ENCODE data around the gene WDR1. TPM values are rescaled to one million over a fixed set of nuclear protein-coding genes. Genes with fewer than 3 reads are reported as not detected.

WDR1 gene
- total RNA-seq, 6 donors from 2014 or later: 135 to 307 (median 183) TPM

DNA sequence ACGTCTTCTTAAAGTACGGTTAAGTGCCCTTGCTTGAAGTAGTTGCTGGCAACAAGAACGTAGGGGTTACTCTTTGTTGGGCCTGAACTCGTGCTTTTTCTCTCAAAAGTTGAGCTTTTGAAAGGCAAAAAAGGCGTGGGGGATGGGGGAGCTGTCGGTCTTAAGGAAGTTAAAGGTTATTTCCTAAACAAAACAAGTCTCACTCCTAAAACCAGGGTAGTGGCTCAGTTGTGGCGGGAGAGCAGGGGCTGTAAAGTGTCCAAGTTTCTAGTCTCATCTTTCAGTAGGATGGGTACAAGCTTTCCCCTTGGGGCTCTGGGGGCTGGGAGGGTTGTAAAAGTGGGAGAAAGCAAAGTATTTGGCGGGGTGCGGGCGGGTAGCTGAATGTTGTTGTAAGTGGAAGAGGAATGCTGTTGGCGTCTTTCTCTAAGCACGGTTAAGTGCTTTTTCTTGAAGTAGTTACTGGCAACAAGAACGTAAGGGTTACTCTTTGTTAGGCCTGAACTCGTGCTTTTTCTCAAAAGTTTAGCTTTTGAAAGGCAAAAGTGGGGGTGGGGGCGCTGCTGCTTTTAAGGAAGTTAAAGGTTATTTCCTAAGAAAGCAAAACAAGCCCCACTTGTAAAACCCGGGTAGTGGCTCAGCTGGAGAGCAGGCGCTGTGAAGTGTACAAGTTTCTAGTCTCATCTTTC lies 904 bp upstream of the WDR1 start:
- Histone ChIP-seq H3K4me3 (peak overlapping the region; percentile 22 to 98 (median 96)), H3K9me3 (no peaks in the 10 kb centered on the region), H3K36me3 (peaks cover 5 to 30% (median 20%) of the 10 kb centered on the region in 4 donors), H3K27ac (peak overlapping the region; percentile 97 to 99 (median 98)), H3K4me1 (peaks cover 38 to 61% (median 54%) of the 10 kb centered on the region in 4 donors), H3K27me3 (no peaks in the 10 kb centered on the region)
- TF ChIP-seq, protein P1, sequence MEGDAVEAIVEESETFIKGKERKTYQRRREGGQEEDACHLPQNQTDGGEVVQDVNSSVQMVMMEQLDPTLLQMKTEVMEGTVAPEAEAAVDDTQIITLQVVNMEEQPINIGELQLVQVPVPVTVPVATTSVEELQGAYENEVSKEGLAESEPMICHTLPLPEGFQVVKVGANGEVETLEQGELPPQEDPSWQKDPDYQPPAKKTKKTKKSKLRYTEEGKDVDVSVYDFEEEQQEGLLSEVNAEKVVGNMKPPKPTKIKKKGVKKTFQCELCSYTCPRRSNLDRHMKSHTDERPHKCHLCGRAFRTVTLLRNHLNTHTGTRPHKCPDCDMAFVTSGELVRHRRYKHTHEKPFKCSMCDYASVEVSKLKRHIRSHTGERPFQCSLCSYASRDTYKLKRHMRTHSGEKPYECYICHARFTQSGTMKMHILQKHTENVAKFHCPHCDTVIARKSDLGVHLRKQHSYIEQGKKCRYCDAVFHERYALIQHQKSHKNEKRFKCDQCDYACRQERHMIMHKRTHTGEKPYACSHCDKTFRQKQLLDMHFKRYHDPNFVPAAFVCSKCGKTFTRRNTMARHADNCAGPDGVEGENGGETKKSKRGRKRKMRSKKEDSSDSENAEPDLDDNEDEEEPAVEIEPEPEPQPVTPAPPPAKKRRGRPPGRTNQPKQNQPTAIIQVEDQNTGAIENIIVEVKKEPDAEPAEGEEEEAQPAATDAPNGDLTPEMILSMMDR (IDR thresholded peaks at IDR 0.05): peak in 1 of 6 experiments; percentile 3
- TF ChIP-seq POLR2A (IDR thresholded peaks at IDR 0.05): no peak
- DNase-seq: peak in 1 of 2 donors; percentile 42
- peak; percentile 1 to 14 for ATAC-seq (ENCODE audit: low FRiP score in 2 of 2)
- WGBS, 2 donors: 19 to 23% methylated on average over 17 of the region's 17 CpGs

- H3K4me3 ChIP-seq: peak overlapping the region; percentile 48 to 98 (median 96)
- DNase-seq (peak; percentile 83 to 90), ATAC-seq (ENCODE audit: low FRiP score in 2 of 2) (peak in 1 of 2 donors; percentile 68)
- H3K27me3 ChIP-seq: no peaks in the 10 kb centered on the region
- peaks cover 5 to 45% (median 36%) of the 10 kb centered on the region in 4 donors for H3K36me3 ChIP-seq
- WGBS, 2 donors: 4 to 5% methylated on average over 7 to 45 of the region's 70 CpGs
- no peaks in the 10 kb centered on the region for H3K9me3 ChIP-seq
- H3K4me1 ChIP-seq: peaks cover 49 to 68% (median 57%) of the 10 kb centered on the region in 4 donors
- TF ChIP-seq, protein P1 (IDR thresholded peaks at IDR 0.05): no peak
- TF ChIP-seq POLR2A (IDR thresholded peaks at IDR 0.05): peak in 2 of 4 donors; percentile 8 to 9
- peak in 1 of 2 donors; percentile 6 for TF ChIP-seq POLR2AphosphoS5 (IDR thresholded peaks at IDR 0.05)
- peak overlapping the region; percentile 97 to 99 (median 98) for H3K27ac ChIP-seq
These were observed 616 bp downstream of the WDR1 start for GRCh38 chr4:10115797-10116568.

DNA sequence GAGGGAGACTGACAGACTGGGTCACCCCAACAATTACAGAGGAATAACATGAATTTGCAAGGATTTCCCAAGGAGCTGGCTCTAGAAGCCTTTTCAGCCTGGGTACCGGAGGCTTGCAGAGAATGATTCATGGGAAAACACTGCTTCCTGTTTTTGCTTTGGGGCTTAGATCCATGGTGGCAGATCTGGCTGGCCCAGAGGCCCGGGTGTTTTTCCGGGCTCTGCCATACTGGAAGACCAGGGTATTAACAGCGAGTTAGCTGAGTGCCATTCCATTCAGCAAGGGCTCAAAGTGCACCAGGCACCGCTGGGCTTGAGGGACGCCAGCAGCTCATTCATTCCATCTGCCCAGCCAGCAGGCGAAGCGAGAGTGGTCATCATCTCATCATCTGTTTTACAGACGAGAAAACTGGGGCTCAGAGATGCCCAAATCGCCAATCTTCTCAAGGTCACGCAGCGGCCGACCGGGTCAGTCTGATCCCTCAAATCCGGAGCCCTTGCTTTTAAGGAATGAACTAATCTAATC lies 1.3 kb downstream of the WDR1 start:
- Histone ChIP-seq H3K9me3 (no peaks in the 10 kb centered on the region), H3K27ac (peak overlapping the region; percentile 97 to 99 (median 98)), H3K4me1 (peaks cover 52 to 68% (median 60%) of the 10 kb centered on the region in 4 donors), H3K27me3 (no peaks in the 10 kb centered on the region), H3K36me3 (peaks cover 5 to 52% (median 42%) of the 10 kb centered on the region in 4 donors), H3K4me3 (peak overlapping the region; percentile 48 to 98 (median 96))
- ATAC-seq (ENCODE audit: low FRiP score in 2 of 2): no peak
- WGBS, 2 donors: 44 to 51% methylated on average over 11 to 15 of the region's 15 CpGs
- peak in 1 of 2 donors; percentile 24 for DNase-seq
- no peak for TF ChIP-seq POLR2AphosphoS5 (IDR thresholded peaks at IDR 0.05)
- TF ChIP-seq, protein P1 (IDR thresholded peaks at IDR 0.05): no peak
- TF ChIP-seq POLR2A (IDR thresholded peaks at IDR 0.05): no peak
- no peak for TF ChIP-seq EP300 (IDR thresholded peaks at IDR 0.05)

- Histone ChIP-seq H3K27ac (peak overlapping the region in 3 of 4 donors; percentile 97 to 99 (median 98)), H3K4me1 (peaks cover 58 to 75% (median 66%) of the 10 kb centered on the region in 4 donors), H3K36me3 (peaks cover 5 to 59% (median 49%) of the 10 kb centered on the region in 4 donors), H3K4me3 (peak overlapping the region in 3 of 4 donors; percentile 94 to 98 (median 97)), H3K27me3 (no peaks in the 10 kb centered on the region), H3K9me3 (no peaks in the 10 kb centered on the region)
- ATAC-seq (ENCODE audit: low FRiP score in 2 of 2) (no peak), DNase-seq (no peak)
- 75 to 81% methylated on average over 4 to 7 of the region's 7 CpGs for WGBS, 2 donors
- TF ChIP-seq POLR2A (IDR thresholded peaks at IDR 0.05) (no peak), EP300 (IDR thresholded peaks at IDR 0.05) (no peak), POLR2AphosphoS5 (IDR thresholded peaks at IDR 0.05) (no peak)
- TF ChIP-seq, protein P1 (IDR thresholded peaks at IDR 0.05): no peak
These were observed 2.0 kb downstream of the WDR1 start for GRCh38 chr4:10114607-10115006.

Data from upper lobe of left lung (tissue), 6 donors.